ENCODE data around the gene SDCCAG8. TPM values are rescaled to one million over a fixed set of nuclear protein-coding genes. Genes with fewer than 3 reads are reported as not detected.

SDCCAG8 gene
- total RNA-seq, 3 donors from 2014 or later (not counting 1 experiment from before 2014, with no cell fraction given): 17.8 to 28.3 (median 21.2) TPM

DNA sequence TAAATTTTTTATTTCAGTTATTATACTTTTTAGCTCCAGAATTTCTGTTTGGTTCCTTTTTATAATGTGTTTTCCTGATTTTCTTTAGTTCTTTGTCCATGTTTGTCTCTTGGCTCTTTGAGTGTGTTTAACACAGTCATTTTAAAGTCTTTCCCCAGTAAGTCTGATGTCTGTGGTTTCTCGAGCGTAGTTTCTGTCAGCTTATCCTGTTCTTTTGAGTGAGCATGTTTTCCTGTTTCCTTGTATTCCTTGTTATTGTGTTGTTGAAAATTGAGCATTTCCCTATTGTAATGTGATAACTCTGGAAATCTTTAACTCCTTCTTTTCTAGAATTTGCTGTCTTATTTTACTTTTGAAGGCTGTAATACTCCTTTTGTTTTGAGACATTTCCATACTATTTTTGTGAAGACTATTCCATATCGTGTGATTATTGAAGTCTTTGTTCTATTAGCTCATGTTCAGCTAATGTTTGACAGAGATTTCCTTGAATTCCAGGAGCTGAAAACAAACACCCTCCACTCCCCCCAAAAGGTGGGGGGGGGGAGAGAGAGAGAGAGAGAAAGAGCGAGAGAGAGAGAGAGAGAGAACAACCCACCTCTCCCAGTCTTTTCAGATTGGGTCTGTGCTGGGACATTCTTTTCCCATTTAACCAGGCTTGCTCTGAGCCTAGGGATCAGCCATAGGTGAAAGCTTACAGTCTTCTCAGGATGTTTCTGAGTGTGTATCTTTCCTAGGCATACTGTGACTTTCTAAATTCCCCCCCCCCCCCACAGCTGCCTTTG lies 38.3 kb downstream of the SDCCAG8 start:
- ATAC-seq: no peak
- no peaks in the 10 kb centered on the region for H3K4me1 ChIP-seq (ENCODE audit: control insufficient read depth, insufficient read depth, low read length)
- Mint-ChIP-seq H3K36me3 (peaks cover 34% of the 10 kb centered on the region), H3K27me3 (ENCODE audit: low read depth in 2 of 2) (no peaks in the 10 kb centered on the region), H3K9me3 (peaks cover 7 to 12% of the 10 kb centered on the region in 2 donors), H3K27ac (no peak overlapping the region), H3K4me1 (no peaks in the 10 kb centered on the region), H3K4me3 (no peak overlapping the region)
- H3K27ac ChIP-seq (ENCODE audit: low read length): no peak overlapping the region
- H3K27me3 ChIP-seq (ENCODE audit: control insufficient read depth, insufficient read depth, low read length): no peaks in the 10 kb centered on the region
- no peak overlapping the region for H3K4me3 ChIP-seq (ENCODE audit: low read length)
- H3K36me3 ChIP-seq (ENCODE audit: control insufficient read depth, insufficient read depth, low read length): peaks cover 11% of the 10 kb centered on the region
- WGBS (ENCODE audit: insufficient coverage): 100% methylated on average over 2 of the region's 4 CpGs
- H3K9me3 ChIP-seq (ENCODE audit: control insufficient read depth, insufficient read depth, low read length): peaks cover 5% of the 10 kb centered on the region
- no peak for DNase-seq
- TF ChIP-seq, protein P1, sequence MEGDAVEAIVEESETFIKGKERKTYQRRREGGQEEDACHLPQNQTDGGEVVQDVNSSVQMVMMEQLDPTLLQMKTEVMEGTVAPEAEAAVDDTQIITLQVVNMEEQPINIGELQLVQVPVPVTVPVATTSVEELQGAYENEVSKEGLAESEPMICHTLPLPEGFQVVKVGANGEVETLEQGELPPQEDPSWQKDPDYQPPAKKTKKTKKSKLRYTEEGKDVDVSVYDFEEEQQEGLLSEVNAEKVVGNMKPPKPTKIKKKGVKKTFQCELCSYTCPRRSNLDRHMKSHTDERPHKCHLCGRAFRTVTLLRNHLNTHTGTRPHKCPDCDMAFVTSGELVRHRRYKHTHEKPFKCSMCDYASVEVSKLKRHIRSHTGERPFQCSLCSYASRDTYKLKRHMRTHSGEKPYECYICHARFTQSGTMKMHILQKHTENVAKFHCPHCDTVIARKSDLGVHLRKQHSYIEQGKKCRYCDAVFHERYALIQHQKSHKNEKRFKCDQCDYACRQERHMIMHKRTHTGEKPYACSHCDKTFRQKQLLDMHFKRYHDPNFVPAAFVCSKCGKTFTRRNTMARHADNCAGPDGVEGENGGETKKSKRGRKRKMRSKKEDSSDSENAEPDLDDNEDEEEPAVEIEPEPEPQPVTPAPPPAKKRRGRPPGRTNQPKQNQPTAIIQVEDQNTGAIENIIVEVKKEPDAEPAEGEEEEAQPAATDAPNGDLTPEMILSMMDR (IDR thresholded peaks at IDR 0.05): no peak
- intact Hi-C loops (cut with micrococcal nuclease): no loop called here

DNA sequence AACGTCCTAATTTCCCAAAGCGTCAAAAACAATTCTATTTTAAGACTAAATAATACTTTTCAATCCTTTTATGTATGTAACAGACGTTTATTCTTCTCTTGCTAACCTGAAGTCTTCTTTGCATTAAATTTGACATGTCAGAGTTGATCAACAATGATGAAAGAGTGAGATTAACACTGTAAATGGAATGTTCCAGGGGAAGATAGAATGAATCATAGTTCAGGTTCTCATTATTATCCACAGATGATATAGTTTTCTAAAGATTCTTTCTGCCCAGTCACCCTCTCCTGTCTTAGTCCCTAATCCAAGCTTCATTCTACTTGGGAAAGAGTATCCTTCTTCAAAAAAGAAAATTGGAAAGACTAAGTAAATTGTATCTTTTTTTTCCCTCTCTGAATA lies 38.9 kb downstream of the SDCCAG8 start:
- no peaks in the 10 kb centered on the region for H3K4me1 ChIP-seq (ENCODE audit: control insufficient read depth, insufficient read depth, low read length)
- no peak overlapping the region for H3K4me3 Mint-ChIP-seq
- peaks cover 35% of the 10 kb centered on the region for H3K36me3 Mint-ChIP-seq
- peaks cover 9% of the 10 kb centered on the region for H3K36me3 ChIP-seq (ENCODE audit: control insufficient read depth, insufficient read depth, low read length)
- H3K9me3 Mint-ChIP-seq: peaks cover 7 to 12% of the 10 kb centered on the region in 2 donors
- TF ChIP-seq, protein P1 (IDR thresholded peaks at IDR 0.05): no peak
- intact Hi-C loops (cut with micrococcal nuclease): no loop called here
- no peak overlapping the region for H3K27ac Mint-ChIP-seq
- H3K4me3 ChIP-seq (ENCODE audit: low read length): no peak overlapping the region
- peaks cover 5% of the 10 kb centered on the region for H3K9me3 ChIP-seq (ENCODE audit: control insufficient read depth, insufficient read depth, low read length)
- DNase-seq (no peak), ATAC-seq (no peak)
- H3K27me3 ChIP-seq (ENCODE audit: control insufficient read depth, insufficient read depth, low read length): no peaks in the 10 kb centered on the region
- H3K4me1 Mint-ChIP-seq: no peaks in the 10 kb centered on the region
- no peak overlapping the region for H3K27ac ChIP-seq (ENCODE audit: low read length)
- 100% methylated on average over 1 of the region's 3 CpGs for WGBS (ENCODE audit: insufficient coverage)
- H3K27me3 Mint-ChIP-seq (ENCODE audit: low read depth in 2 of 2): no peaks in the 10 kb centered on the region

DNA sequence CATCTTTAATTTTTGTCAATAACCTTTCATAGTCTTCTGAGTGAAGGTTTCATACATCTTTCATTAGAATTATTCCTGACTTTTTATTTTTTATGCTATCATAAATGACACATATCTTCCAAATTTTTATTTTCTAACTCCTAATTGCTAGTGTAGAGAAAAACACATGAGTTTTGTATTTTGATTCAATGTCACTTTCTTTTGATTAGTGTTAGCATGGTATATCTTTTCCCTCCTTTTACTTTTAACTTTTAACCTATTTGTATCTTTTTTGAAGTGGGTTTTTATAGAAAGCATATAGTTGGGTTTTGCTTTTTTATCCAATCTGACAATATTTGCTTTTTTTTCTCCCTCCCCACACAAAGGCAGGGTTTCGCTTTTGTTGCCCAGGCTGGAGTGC lies 43.2 kb downstream of the SDCCAG8 start:
- ATAC-seq (no peak), DNase-seq (no peak)
- H3K27ac Mint-ChIP-seq: no peak overlapping the region
- H3K4me3 Mint-ChIP-seq: no peak overlapping the region
- H3K4me3 ChIP-seq (ENCODE audit: low read length): no peak overlapping the region
- H3K27me3 Mint-ChIP-seq (ENCODE audit: low read depth in 2 of 2): no peaks in the 10 kb centered on the region
- H3K36me3 ChIP-seq (ENCODE audit: control insufficient read depth, insufficient read depth, low read length): peaks cover 2% of the 10 kb centered on the region
- no peak overlapping the region for H3K27ac ChIP-seq (ENCODE audit: low read length)
- 100% methylated on average over 1 of the region's 1 CpG for WGBS (ENCODE audit: insufficient coverage)
- H3K9me3 ChIP-seq (ENCODE audit: control insufficient read depth, insufficient read depth, low read length): peaks cover 2% of the 10 kb centered on the region
- no peaks in the 10 kb centered on the region for H3K4me1 Mint-ChIP-seq
- peaks cover under 1 to 6% of the 10 kb centered on the region in 2 donors for H3K9me3 Mint-ChIP-seq
- peaks cover 38% of the 10 kb centered on the region for H3K36me3 Mint-ChIP-seq
- no peaks in the 10 kb centered on the region for H3K27me3 ChIP-seq (ENCODE audit: control insufficient read depth, insufficient read depth, low read length)
- TF ChIP-seq, protein P1 (IDR thresholded peaks at IDR 0.05): no peak
- intact Hi-C loops (cut with micrococcal nuclease): no loop called here
- H3K4me1 ChIP-seq (ENCODE audit: control insufficient read depth, insufficient read depth, low read length): no peaks in the 10 kb centered on the region

DNA sequence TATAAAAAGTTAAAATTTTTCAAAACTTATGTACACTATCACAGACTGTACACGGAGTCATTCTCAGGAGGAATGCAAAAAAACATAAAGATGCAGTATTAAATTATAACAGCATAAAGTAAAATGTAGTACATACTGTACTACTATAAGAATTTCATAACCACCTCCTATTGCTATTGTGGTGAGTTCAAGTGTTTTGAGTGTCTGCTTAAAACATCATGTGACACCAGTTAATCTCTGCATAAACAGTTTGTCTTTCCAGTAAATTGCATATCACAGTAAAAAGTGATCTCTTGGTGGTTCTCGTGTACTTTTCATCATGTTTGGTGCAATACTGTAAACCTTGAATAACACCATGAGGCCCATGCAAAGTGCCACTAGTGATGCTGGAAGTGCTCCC lies 45.2 kb downstream of the SDCCAG8 start:
- TF ChIP-seq, protein P1 (IDR thresholded peaks at IDR 0.05): no peak
- Mint-ChIP-seq H3K9me3 (peaks cover 0 to 3% of the 10 kb centered on the region in 2 donors), H3K27me3 (ENCODE audit: low read depth in 2 of 2) (no peaks in the 10 kb centered on the region), H3K27ac (no peak overlapping the region), H3K36me3 (peaks cover 21% of the 10 kb centered on the region), H3K4me1 (no peaks in the 10 kb centered on the region), H3K4me3 (no peak overlapping the region)
- H3K4me3 ChIP-seq (ENCODE audit: low read length): no peak overlapping the region
- H3K9me3 ChIP-seq (ENCODE audit: control insufficient read depth, insufficient read depth, low read length): no peaks in the 10 kb centered on the region
- intact Hi-C loops (cut with micrococcal nuclease): no loop called here
- ATAC-seq: no peak
- H3K27ac ChIP-seq (ENCODE audit: low read length): no peak overlapping the region
- WGBS (ENCODE audit: insufficient coverage): 100% methylated on average over 1 of the region's 2 CpGs
- H3K27me3 ChIP-seq (ENCODE audit: control insufficient read depth, insufficient read depth, low read length): no peaks in the 10 kb centered on the region
- no peak for DNase-seq
- no peaks in the 10 kb centered on the region for H3K4me1 ChIP-seq (ENCODE audit: control insufficient read depth, insufficient read depth, low read length)
- peaks cover 2% of the 10 kb centered on the region for H3K36me3 ChIP-seq (ENCODE audit: control insufficient read depth, insufficient read depth, low read length)

Measured in natural killer cell (primary cell).